Endometrial microvascular endothelial cells (primary cell): ENCODE data around the gene ADAMTS13. TPM values are rescaled to one million over a fixed set of nuclear protein-coding genes. Genes with fewer than 3 reads are reported as not detected.
"Not testable (repeated sequence)": the region's sequence is repeated elsewhere in the genome, so short reads cannot be mapped to it uniquely, and the experiment has no call there.

Source experiments
- in situ Hi-C: cut with HindIII; loops from 2 replicates; pipeline ENCODE4 v1.10.0; 2017; ENCODE audit warnings: low sequenced_read_pairs, low pct_unique_long_range_greater_than_20kb; ENCODE audit errors: inconsistent ontology term
- total RNA-seq: library from RNA; depleted of rRNA; stranded (reverse); fragments of >200 nt; gene quantifications from one replicate; pipeline ENCODE4 v1.2.3, GENCODE V29; 2015; ENCODE audit errors: inconsistent ontology term

The ADAMTS13 gene
- total RNA-seq, 1 donor from 2014 or later, result 1.8 TPM

DNA sequence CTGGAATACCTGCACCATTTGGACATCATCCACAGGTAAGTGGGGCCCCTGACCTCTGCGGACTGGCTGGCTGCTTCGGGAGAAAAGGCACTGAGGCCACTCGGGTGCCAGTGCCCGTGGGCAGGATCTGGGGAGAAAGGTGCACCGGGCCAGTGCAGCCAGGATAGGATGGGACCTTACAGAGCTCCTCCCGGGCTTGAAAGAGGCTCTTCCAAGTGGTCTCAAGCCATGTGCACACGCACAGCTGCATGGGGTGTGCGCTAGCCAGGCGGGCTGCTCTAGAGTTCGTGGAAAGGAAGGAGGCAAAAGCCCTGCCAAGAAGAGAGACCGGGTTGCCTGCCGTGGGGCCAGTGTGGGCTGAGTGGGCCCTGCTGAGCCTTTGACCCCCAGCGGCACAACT, 32.6 kb upstream of the ADAMTS13 start:
- in situ Hi-C loops, result no loop called here

DNA sequence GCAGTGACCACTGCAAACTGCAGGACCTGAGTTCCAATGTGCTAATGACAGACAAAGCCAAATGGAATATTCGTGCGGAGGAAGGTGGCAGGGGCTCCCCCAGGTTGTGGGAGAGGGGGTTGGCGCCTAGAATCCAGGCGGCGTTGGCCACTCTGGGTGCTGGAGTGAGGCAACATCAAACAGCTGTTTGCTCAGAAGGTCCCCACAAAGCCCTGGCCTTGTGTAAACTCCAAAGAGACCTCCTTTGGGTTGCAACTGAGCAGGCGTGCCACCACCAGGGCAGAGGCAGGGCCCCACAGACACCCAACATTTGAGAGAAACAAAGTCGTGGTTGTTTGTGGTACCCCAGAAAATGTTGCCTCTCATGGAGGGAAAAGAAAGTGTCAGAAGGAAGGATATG, 31.5 kb upstream of the ADAMTS13 start:
- in situ Hi-C loops, result no loop called here

DNA sequence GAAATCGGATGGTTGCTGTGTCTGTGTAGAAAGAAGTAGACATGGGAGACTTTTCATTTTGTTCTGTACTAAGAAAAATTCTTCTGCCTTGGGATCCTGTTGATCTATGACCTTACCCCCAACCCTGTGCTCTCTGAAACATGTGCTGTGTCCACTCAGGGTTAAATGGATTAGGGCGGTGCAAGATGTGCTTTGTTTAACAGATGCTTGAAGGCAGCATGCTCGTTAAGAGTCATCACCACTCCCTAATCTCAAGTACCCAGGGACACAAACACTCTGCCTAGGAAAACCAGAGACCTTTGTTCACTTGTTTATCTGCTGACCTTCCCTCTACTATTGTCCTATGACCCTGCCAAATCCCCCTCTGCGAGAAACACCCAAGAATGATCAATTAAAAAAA, 30.7 kb upstream of the ADAMTS13 start:
- in situ Hi-C loops, result not testable (repeated sequence)

DNA sequence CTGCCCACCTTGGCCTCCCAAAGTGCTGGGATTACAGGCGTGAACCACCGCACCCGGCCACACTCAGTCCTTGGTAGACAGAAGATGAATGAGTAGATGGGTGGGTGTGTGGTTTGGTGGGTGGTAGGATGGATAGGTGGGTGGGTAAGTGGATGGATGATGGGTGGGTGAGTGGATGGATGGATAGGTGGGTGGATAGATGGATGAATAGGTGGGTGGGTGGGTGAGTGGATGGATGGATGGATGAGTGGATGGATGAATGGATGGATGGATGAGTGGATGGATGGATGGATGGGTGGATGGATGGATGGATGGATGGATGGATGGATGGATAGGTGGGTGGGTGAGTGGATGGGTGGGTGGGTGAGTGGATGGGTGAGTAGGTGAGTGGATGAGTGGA, 29.9 kb upstream of the ADAMTS13 start:
- in situ Hi-C loops, result not testable (repeated sequence)

DNA sequence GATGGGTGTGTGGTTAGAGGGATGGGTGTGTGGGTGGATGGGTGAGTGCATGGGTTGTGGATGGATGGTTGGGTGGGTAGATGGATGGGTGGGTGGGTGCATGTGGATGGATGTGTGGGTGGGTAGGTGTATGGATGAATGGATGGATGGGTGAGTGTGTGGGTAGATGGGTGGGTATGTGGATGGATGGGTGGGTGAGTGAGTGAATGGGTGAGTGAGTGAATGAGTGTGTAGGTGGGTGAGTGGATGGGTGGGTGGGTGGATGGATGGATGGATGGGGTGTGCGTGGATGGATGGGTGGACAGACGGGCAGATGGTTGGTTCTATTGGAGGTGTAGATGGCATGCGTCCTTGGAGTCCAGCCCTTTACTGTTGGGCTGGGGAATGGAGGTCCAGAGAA, 28.8 kb upstream of the ADAMTS13 start:
- in situ Hi-C loops, result no loop called here

DNA sequence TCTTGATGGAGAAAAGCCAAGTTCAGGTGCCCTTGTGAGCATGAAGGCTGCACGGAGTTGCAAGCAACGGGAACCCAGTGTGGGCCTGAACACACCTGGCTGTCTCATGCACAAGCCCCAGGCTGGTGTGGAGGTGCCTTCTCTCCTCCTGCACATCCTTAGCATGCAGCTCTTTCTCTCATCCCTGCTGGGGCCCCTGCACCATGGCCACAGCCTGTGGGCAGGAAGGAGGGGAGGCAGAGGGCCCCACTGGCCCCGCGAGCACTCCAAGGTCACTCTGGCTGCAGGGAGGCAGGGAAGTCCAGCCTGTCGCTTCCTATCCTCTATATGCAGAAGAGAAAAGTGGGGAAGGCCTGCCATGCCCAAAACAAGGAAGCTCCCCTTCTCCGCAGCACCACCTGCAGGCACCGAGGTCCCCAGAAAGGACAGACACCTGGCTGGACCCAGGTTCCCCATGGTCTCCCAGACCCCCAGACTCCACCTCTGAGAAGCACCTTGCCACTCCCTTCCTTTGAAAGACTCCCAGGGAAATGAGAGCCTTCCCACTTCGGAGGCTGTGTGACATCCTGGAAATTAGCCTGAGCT, 27.4 kb upstream of the ADAMTS13 start:
- in situ Hi-C loops, result no loop called here

DNA sequence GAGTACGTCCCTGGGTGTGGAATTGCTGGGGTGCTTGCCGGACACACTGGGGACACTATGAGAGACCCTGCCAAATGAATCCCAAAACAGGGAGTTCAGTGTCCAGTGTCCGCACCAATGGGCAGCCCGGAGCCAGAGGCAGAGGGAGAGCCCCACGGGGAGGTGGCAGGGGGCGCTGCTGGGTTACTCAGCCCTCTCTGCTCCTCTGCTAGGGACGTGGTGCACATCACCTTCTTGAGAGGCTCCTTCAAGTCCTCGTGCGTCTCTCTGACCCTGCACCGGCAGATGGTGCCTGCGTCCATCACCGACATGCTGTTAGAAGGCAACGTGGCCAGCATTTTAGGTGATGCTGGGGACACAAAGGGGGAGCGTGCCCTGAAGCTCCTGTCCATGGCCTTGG, 25.2 kb upstream of the ADAMTS13 start:
- in situ Hi-C loops, result no loop called here

DNA sequence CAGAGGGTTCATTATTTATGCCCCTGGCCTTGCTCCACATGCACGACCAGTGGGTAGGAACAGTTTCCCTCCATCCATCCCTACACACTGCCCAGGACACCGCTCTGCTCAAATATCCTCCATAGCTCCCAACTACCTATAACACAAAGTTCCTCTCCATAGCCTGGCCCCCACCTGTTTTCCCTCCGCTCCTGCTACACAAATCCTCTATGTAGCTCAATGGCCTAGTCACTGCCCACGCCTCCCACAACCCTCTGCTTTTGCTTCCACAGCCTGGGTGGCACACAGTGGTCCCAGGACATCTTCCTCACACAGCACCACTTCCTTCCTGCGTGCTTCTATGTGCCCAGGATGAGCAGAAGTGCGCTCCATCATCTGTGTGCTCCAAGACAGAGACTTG, 24.8 kb upstream of the ADAMTS13 start:
- in situ Hi-C loops, result no loop called here

DNA sequence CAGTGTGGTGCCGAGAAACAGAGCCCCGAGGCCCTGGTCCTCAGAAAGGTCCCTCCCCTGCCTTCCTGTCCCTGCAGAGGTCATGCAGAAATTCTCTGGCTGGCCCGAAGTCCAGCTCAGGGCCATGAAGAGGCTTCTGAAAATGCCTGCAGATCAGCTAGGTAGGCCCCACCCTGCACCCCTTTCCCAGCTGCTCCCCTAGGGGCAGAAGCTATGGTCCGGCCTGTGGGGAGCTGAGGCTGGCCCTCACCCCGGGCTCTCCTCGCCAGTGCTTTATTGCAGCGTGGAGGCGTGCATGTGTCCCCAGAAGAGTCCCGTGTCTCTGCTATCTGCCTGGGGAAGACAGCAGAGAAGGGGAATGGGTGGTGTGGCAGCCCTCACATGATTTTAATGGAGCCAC, 24.3 kb upstream of the ADAMTS13 start:
- in situ Hi-C loops, result no loop called here

DNA sequence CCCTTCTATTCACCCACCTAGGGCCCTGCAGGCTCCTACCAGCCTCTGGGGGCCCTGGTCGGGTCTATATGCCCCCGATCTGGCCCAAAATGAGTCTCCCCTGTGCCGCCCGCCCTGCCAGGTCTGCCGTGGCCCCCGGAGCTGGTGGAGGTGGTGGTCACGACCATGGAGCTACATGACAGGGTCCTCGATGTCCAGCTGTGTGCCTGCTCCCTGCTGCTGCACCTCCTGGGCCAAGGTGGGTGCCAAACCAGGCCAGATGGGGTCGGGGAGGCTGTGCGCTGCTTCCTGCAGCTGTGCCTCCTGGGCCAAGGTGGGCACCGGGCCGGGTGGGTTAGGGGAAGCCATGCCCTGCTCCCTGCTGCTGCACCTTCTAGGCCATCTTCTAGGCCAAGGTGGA, 21.9 kb upstream of the ADAMTS13 start:
- in situ Hi-C loops, result no loop called here

DNA sequence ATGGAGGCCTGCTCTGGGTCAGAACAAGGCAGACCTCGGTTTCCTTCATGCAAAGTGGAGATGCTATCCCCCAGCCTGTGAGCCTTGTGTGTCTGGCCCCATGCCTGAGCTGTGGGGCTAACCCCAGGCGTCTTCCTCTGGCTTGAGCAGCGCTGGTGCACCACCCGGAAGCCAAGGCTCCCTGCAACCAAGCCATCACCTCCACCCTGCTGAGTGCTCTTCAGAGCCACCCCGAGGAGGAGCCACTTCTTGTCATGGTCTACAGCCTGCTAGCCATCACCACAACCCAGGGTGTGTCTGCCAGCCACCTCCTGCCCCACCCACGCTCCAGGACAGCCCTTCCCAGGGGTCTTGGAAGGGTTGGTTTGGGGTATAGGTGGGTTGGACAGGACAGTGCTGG, 20.6 kb upstream of the ADAMTS13 start:
- in situ Hi-C loops, result no loop called here

DNA sequence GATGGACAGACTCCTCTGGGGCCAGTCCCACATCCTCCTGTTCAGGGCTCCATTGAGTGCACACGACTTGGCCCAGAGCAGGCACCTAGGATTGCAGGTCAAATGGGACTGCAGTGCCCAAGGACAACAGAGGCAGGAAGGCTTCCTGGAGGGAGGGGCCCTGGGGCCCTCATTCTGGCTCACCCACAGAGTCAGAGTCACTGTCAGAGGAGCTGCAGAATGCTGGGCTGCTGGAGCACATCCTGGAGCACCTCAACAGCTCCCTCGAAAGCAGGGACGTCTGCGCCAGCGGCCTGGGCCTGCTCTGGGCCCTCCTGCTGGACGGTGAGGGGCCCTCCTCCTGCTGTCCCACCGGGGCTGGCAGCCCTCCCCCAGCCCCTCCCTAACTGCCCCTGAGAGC, 19.5 kb upstream of the ADAMTS13 start:
- in situ Hi-C loops, result no loop called here

DNA sequence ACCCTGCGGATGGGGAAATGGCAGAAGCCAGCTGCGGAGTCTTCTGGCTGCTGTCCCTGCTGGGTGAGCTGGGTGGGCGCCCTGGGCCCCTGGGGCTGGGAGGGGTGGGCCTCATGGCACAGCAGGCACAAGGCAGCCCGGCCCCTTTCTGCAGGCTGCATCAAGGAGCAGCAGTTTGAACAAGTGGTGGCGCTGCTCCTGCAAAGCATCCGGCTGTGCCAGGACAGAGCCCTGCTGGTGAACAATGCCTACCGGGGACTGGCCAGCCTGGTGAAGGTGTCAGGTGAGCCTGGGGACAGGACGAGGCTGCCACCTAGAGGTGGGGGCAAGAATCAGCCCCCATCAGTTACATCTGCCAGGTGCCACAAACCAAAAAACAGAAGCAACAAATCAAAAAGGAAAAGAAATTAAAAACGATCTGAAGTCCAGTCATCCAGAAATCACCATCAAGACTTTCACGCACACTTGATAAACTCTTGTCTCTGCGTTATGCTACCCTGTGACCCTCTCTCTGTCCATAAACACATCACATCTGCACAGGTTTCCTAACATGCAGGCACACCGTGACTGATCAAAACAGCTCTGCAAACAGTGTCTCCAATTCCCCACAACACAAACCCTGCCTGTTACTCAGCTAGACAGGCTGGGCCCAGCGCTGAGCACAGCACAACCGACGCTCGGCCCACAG, 18.3 kb upstream of the ADAMTS13 start:
- in situ Hi-C loops, result no loop called here

DNA sequence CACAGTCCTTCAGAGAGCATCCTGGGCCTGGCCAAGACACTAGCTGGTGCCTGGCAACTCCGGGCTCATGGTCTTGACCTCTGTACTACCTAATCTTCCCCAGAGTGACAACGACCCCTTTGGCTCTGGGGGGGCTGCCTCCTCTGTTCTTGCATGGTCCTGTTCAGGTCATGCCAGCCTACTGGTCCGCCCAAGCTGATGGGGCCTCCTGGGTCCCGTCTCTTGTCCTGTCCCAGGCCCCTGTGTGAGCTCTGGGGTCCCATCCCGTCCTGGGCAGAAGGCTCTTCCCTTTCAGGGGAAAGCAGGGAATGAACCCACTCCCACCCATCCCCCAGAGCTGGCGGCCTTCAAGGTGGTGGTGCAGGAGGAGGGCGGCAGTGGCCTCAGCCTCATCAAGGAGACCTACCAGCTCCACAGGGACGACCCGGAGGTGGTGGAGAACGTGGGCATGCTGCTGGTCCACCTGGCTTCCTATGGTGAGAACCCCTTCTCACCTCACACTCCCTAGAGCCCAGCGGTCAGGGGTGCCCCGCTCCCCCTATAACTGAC, 17.6 kb upstream of the ADAMTS13 start:
- in situ Hi-C loops, result no loop called here

DNA sequence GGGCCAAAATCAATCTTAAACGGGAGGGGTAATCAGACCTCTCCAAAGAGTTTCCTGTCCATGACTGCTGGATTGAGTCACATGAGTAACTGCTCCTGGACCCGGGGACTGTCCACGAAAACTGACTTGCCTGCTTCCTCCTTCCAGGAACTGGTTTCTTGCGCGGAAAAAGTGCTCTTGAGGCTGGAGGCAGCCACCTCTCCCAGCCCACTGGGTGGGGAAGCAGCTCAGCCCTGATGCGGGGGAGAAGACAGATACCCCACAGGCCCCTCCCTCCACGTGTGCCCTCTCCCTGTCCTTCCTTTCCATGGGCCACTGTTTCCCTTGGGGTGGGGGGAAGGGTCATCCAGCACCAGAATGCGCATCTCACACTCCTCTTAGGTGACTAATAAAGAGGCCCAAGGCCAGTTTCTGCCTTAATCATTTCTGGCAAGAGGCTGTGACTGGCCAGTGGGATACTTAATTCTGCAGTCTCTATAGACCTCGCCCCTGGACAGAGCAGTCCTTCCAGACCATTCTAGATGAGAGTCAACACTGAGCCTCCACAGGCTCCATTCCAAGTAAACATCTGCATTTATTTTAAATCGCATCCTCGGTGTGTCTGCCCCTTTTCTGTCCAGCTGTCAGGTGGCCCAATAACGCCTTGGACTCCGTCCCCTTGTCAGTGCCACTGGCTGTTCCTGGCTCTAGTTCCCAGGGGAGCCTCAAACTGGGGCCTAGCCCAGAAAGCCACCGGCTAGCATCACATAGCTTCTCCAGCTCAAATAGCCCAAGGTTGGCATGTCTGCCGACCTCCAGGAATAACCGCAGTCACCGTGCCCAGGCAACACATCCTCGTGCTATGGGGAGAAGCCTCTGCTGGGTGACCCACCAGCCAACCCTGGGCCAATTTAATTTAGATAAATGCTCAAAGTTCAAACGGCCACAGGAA, 16.4 kb upstream of the ADAMTS13 start:
- in situ Hi-C loops, result no loop called here

DNA sequence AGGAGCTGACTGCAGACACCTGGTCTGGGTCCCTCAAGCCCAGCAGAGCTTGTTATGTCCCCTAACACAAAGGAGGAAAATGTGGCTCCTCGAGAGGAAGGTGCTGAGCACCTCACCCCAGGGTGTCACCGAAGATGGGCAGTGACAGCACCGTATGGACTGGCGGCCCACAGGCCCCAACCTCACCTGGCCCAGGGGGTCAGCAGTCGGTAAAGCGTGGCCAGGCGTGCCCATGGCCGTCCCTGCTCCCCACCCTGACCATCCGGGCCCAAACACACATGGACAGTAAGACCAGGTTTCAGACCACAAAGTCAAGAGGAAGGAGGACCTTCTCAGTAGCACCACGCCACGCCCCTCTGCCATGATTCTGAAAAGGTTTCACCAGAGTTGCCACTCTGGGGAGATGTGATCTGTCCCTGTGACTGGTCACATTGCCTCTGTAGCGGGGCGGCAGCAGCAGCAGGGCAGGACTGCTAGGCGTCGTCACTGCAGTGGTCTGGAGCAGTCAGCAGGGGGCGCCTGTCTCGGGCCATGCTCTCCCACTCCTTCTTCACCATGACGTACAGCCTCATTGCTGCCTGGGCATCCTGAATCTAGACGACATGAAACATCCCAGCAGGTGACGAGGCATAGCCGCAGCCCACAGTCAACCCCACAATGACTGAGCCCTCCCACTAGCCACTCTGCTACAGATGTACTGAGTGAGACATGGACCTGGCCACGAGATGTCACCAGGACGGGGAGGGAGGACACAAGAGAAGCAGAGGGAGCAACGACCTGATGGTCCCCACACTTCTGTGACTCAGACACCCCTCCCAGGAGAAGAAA, 15.5 kb upstream of the ADAMTS13 start:
- in situ Hi-C loops, result no loop called here

DNA sequence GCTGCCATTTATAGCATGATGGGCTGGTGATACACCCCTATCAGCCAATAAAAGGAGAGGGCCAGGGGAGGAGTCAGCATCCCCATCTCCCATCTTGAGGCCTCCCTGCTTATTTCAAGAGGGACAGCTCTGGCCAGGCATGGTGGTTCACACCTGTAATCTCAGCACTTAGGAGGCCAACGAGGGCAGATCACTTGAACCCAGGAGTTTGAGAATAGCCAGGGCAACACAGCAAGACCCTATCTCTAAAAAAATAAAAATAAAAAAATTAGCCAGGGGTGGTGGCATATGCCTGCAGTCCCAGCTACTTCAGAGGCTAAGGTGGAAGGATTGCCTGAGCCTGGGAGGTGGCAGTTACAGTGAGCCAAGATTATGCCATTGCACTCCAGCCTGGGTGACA, 14.1 kb upstream of the ADAMTS13 start:
- in situ Hi-C loops, result no loop called here

DNA sequence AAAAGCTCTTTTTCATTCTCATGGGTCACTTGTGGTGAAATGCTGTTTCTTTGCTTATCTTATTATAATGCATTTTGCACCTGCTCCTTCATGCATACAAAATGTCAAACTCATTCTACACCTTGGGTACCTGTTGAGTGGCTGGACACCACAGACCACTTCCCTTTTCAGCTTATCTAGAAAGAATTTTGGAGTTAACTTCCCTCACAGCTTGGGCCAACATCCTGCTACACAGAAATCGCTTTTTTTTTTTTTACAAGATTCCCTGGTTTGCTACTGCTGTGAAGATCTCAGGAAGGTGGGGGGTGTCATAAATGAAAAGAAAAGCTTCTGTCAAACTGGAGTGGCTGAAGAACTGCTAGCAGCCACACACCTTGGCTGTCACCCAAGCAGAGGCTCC, 7.0 kb upstream of the ADAMTS13 start:
- in situ Hi-C loops, result loop anchor here (5.0 kb wide), 1 partner anchor 38 kb away; the partner anchor contains the start of genes STKLD1 and SURF4
